OCI-LY1 (cell line): Measurements from ENCODE around the gene MCCD1.
"Not testable (repeated sequence)": the region's sequence is repeated elsewhere in the genome, so short reads cannot be mapped to it uniquely, and the experiment has no call there.

Experiments used
- H2AFZ ChIP-seq: fragments of 200-600 bp; sonication (generic), shearing (Covaris generic); 2 replicates; pipeline ENCODE4 v1.6.0; 2014; ENCODE audit warnings: antibody characterized with exemption, mild to moderate bottlenecking, low read length
- H3F3A ChIP-seq: fragments of 200-600 bp; sonication (generic), shearing (Covaris generic); 2 replicates; pipeline ENCODE4 v1.6.0; 2014; ENCODE audit warnings: mild to moderate bottlenecking, antibody characterized with exemption, low read length, moderate library complexity; ENCODE audit not compliant: insufficient read depth
- H3K27ac ChIP-seq: fragments of 200-600 bp; sonication (generic); 2 replicates; pipeline ENCODE4 v1.5.1; 2014; ENCODE audit warnings: low read length, mixed run types, mild to moderate bottlenecking, low read depth; ENCODE audit not compliant: poor library complexity, severe bottlenecking
- H3K27me3 ChIP-seq: fragments of 200-600 bp; sonication (generic); 2 replicates; pipeline ENCODE4 v1.6.0; 2014; ENCODE audit warnings: antibody characterized with exemption, mild to moderate bottlenecking, low read length, moderate library complexity; ENCODE audit not compliant: insufficient read depth
- H3K36me3 ChIP-seq: fragments of 200-600 bp; sonication (generic); 2 replicates; pipeline ENCODE4 v1.6.1; 2014; ENCODE audit warnings: mild to moderate bottlenecking, antibody characterized with exemption, low read length, moderate library complexity, mixed read lengths; ENCODE audit not compliant: insufficient read depth
- H3K4me1 ChIP-seq: fragments of 200-600 bp; sonication (generic); 2 replicates; pipeline ENCODE4 v1.5.1; 2014; ENCODE audit warnings: mild to moderate bottlenecking, low read length, moderate library complexity; ENCODE audit not compliant: insufficient read depth, severe bottlenecking
- H3K4me2 ChIP-seq: fragments of 200-600 bp; sonication (generic), shearing (Covaris generic); 2 replicates; pipeline ENCODE4 v1.6.1; 2014; ENCODE audit warnings: low read length
- H3K4me3 ChIP-seq: fragments of 200-600 bp; sonication (generic); 2 replicates; pipeline ENCODE4 v1.5.1; 2014; ENCODE audit warnings: low read length, low read depth, mild to moderate bottlenecking, mixed read lengths; ENCODE audit not compliant: poor library complexity, severe bottlenecking
- H3K79me2 ChIP-seq: fragments of 200-600 bp; shearing (Covaris generic); 2 replicates; pipeline ENCODE4 v1.6.1; 2016; ENCODE audit warnings: mixed run types, low read length, mixed read lengths; ENCODE audit not compliant: insufficient read depth
- H3K9ac ChIP-seq: fragments of 200-600 bp; sonication (generic), shearing (Covaris generic); 2 replicates; pipeline ENCODE4 v1.6.1; 2014; ENCODE audit warnings: mild to moderate bottlenecking, low read length, mixed read lengths
- H3K9me2 ChIP-seq: fragments of 200-600 bp; sonication (generic), shearing (Covaris generic); 2 replicates; pipeline ENCODE4 v1.6.1; 2014; ENCODE audit warnings: low read depth, mild to moderate bottlenecking, low read length, mixed read lengths
- H3K9me3 ChIP-seq: fragments of 200-600 bp; shearing (Covaris generic); 2 replicates; pipeline ENCODE4 v1.6.1; 2014; ENCODE audit warnings: low read length, mixed read lengths
- H4K20me1 ChIP-seq: fragments of 200-600 bp; sonication (generic), shearing (Covaris generic); 2 replicates; pipeline ENCODE4 v1.6.0; 2016; ENCODE audit warnings: mild to moderate bottlenecking, low read length; ENCODE audit not compliant: insufficient read depth
- EZH2 ChIP-seq: fragments of 200-600 bp; sonication (generic), shearing (Covaris generic); IDR thresholded peaks from 2 replicates; pipeline ENCODE4 v1.8.0; 2017; ENCODE audit warnings: borderline replicate concordance, mixed run types, mild to moderate bottlenecking, antibody characterized with exemption, low read length, moderate library complexity, mixed read lengths
- TF ChIP-seq, protein P1 (sequence below): fragments of 200-600 bp; sonication (generic), shearing (Covaris generic); IDR thresholded peaks from 2 replicates; pipeline ENCODE4 v1.5.1; 2017; ENCODE audit warnings: mild to moderate bottlenecking, antibody characterized with exemption, low read length, moderate library complexity, mixed read lengths

MCCD1 gene

DNA sequence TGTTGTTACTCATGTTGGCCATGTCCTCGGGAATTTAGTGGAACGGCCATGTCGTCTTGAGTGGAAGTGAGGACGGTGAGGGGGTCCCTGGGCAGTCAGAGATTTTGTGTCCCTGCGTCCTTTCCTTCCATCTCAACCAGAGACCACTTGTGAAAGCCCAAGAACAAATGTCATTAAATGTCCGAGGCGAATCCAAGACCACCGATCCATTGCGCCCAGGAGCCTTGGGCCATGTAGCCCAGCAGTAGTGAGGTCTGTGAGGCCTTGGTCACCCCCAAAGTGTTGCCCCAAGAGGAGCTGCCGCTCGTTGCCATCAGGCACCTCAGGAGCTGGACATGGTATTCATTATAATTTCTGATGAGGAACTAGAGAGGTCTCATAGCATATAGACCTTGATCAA is 48.2 kb upstream of the MCCD1 start:
- no peak overlapping the region for H3K27ac ChIP-seq
- H3K36me3 ChIP-seq, result no peaks in the 10 kb centered on the region
- H3K79me2 ChIP-seq, result no peaks in the 10 kb centered on the region
- no peak overlapping the region for H3K9ac ChIP-seq
- TF ChIP-seq, protein P1, sequence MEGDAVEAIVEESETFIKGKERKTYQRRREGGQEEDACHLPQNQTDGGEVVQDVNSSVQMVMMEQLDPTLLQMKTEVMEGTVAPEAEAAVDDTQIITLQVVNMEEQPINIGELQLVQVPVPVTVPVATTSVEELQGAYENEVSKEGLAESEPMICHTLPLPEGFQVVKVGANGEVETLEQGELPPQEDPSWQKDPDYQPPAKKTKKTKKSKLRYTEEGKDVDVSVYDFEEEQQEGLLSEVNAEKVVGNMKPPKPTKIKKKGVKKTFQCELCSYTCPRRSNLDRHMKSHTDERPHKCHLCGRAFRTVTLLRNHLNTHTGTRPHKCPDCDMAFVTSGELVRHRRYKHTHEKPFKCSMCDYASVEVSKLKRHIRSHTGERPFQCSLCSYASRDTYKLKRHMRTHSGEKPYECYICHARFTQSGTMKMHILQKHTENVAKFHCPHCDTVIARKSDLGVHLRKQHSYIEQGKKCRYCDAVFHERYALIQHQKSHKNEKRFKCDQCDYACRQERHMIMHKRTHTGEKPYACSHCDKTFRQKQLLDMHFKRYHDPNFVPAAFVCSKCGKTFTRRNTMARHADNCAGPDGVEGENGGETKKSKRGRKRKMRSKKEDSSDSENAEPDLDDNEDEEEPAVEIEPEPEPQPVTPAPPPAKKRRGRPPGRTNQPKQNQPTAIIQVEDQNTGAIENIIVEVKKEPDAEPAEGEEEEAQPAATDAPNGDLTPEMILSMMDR, result no peak
- TF ChIP-seq EZH2, result no peak
- no peak overlapping the region for H2AFZ ChIP-seq
- H3F3A ChIP-seq, result no peaks in the 10 kb centered on the region
- H3K27me3 ChIP-seq, result no peaks in the 10 kb centered on the region
- no peak overlapping the region for H3K4me3 ChIP-seq
- no peaks in the 10 kb centered on the region for H3K9me3 ChIP-seq
- H3K9me2 ChIP-seq, result no peaks in the 10 kb centered on the region
- no peaks in the 10 kb centered on the region for H3K4me1 ChIP-seq
- H4K20me1 ChIP-seq, result no peaks in the 10 kb centered on the region
- no peak overlapping the region for H3K4me2 ChIP-seq

DNA sequence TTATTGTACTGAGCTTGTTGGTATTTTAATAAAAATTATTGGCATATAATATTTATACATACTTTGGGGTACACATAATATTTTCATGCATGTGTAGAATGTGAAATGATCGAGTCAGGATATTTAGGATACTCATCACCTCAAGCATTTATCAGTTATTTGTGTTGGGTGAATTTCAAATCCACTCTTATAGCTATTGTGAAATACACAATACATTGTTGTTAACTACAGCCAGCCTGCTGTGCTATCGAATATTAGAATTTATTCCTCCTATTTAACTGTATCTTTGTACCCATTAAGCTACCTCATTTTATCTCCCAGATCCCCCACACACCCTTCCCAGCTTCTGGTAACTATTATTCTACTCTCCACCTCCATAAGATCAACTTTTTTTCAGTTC is 45.4 kb upstream of the MCCD1 start:
- Histone ChIP-seq H3F3A (no peaks in the 10 kb centered on the region), H3K9ac (no peak overlapping the region)
- TF ChIP-seq, protein P1, result no peak
- TF ChIP-seq EZH2, result no peak

DNA sequence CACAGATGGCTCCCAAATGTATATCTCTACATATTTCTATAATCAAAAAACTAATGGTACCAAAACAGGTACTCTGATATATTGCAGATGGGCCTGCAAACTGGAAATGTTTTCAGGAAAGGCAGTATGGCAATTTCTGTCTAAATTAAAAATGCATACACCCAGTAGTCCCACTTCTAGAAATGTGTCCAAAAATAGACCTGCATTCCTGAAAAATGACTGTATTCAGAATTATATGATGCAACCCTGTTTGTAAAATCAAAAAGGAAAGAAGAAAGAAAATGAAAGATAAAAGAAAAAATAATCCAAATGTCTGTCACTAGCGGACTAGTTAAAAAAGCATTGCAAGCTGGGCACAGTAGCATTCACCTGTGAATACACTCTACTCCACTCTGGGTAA is 43.7 kb upstream of the MCCD1 start:
- H3K36me3 ChIP-seq, result no peaks in the 10 kb centered on the region; the same call in 1 of the 2 replicates
- H2AFZ ChIP-seq, result no peak overlapping the region
- H3K9ac ChIP-seq, result no peak overlapping the region
- no peaks in the 10 kb centered on the region for H3K9me2 ChIP-seq
- no peaks in the 10 kb centered on the region for H4K20me1 ChIP-seq
- no peaks in the 10 kb centered on the region for H3K9me3 ChIP-seq
- no peak overlapping the region for H3K4me3 ChIP-seq
- no peak overlapping the region for H3K27ac ChIP-seq
- H3K4me1 ChIP-seq, result no peaks in the 10 kb centered on the region
- no peak overlapping the region for H3K4me2 ChIP-seq
- no peaks in the 10 kb centered on the region for H3K79me2 ChIP-seq
- H3K27me3 ChIP-seq, result no peaks in the 10 kb centered on the region
- TF ChIP-seq, protein P1, result no peak
- no peak for TF ChIP-seq EZH2
- no peaks in the 10 kb centered on the region for H3F3A ChIP-seq

More for the DNA sequence above, 45.4 kb upstream of the MCCD1 start:
- Histone ChIP-seq H3K79me2 (no peaks in the 10 kb centered on the region), H3K27me3 (no peaks in the 10 kb centered on the region), H2AFZ (no peak overlapping the region), H3K4me1 (no peaks in the 10 kb centered on the region), H3K9me2 (no peaks in the 10 kb centered on the region), H3K27ac (no peak overlapping the region), H3K36me3 (no peaks in the 10 kb centered on the region; the same call in 1 of the 2 replicates), H3K9me3 (no peaks in the 10 kb centered on the region), H3K4me2 (no peak overlapping the region), H4K20me1 (no peaks in the 10 kb centered on the region), H3K4me3 (no peak overlapping the region)

DNA sequence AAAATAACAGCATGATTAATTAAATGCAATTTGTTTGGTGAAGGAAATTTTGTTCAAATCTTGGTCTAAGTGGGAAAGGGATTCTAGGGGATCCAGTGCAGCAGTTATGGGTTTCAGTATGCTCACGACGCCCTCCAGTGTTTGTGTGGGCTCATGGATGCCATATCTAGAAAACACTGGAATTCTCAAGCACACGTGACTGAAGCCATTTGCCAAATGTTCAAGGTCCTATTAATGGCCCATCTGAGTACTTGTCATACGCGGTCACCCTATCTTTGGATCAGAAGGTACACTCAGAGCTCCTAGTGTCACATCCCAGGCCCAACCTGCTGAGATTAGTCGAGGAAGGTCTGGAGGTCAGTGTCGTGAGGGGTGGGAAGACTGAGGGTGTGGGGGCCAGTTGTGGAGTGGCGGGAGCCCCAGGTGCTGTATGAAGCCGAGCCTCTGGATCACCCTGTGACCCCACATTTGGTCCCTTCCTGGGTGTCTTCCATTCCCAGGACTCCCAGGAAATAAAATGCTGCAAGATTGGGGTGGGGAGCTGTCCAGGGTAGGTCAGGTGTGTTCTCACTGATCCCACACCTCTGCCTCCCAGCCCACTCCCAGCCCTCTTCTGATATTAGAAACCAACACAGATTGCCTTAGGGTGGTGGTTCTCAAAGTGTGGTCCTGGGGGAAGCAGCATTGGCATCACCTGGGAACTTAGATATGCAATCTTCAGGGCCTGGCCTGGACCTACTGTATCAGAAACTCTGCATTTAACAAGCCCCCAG is 42.5 kb upstream of the MCCD1 start:
- H3K27me3 ChIP-seq, H3F3A ChIP-seq, H3K4me2 ChIP-seq, H3K4me3 ChIP-seq, H3K9me3 ChIP-seq, H3K4me1 ChIP-seq, H3K9me2 ChIP-seq, H4K20me1 ChIP-seq, H3K79me2 ChIP-seq, H3K27ac ChIP-seq, H2AFZ ChIP-seq, H3K36me3 ChIP-seq, H3K9ac ChIP-seq: not testable (repeated sequence)

DNA sequence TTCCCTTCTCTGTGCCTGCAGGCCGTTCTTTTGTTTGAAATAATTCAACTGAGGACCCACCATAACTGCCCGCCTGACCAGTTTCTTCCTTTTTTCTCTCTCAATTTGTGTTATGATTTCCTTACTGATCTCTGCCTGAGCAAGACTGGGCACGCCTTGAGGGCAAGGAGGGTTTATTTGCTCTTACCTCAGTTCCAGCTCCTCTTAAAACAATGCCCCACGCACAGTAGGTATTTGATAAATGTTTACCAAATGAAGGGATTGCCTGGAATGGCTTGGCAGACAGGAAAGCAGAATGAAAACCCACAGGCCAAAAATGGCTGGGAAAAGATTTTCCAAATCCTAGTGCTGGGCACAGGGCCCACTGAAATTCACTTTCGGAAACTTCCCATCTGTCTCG is 41.1 kb upstream of the MCCD1 start:
- not testable (repeated sequence) for H3F3A ChIP-seq, H3K4me2 ChIP-seq, H3K9ac ChIP-seq, H3K4me3 ChIP-seq, H3K27me3 ChIP-seq, H3K9me3 ChIP-seq, H2AFZ ChIP-seq, H3K36me3 ChIP-seq, H3K27ac ChIP-seq, H3K9me2 ChIP-seq, H3K79me2 ChIP-seq, H4K20me1 ChIP-seq
- H3K4me1 ChIP-seq, result peaks cover 17% of the 10 kb centered on the region
